HCT116 (cell line): ENCODE data around the gene PAK1.

Experiments used
- CEBPB ChIP-seq: IDR thresholded peaks from 2 replicates; pipeline ENCODE4 v1.6.1; 2012; ENCODE audit warnings: low read depth
- FOSL1 ChIP-seq: IDR thresholded peaks from 2 replicates; pipeline ENCODE4 v1.6.1; 2012; ENCODE audit warnings: low read depth
- POLR2A ChIP-seq: IDR thresholded peaks from 2 replicates; pipeline ENCODE4 v1.7.0; 2011; ENCODE audit warnings: borderline replicate concordance; ENCODE audit not compliant: insufficient read depth, insufficient read length; ENCODE audit errors: extremely low read depth
- POLR2AphosphoS5 ChIP-seq: IDR thresholded peaks from 2 replicates; pipeline ENCODE4 v1.6.1; 2011; ENCODE audit warnings: mild to moderate bottlenecking, low read depth, low read length, moderate library complexity
- REST ChIP-seq: IDR thresholded peaks from 2 replicates; pipeline ENCODE4 v1.6.1; 2012; ENCODE audit warnings: low read depth
- SP1 ChIP-seq: IDR thresholded peaks from 2 replicates; pipeline ENCODE4 v1.6.1; 2012; ENCODE audit warnings: low read depth
- TCF7L2 ChIP-seq: IDR thresholded peaks from 2 replicates; pipeline ENCODE4 v1.7.0; 2011; ENCODE audit warnings: borderline replicate concordance, inconsistent platforms; ENCODE audit not compliant: insufficient read depth, insufficient read length; ENCODE audit errors: extremely low read depth
- TF ChIP-seq, protein P1 (sequence below): IDR thresholded peaks from 2 replicates; pipeline ENCODE4 v1.6.1; 2012
- TF ChIP-seq, protein P2 (sequence below), 3 experiments: fragments of 200-600 bp in 1 of 3; sonication (generic) in 1 of 3; IDR thresholded peaks in 2 of 3; conservative IDR thresholded peaks in 1 of 3; 2 replicates each; pipeline ENCODE4 v1.5.1; 2012 to 2017; ENCODE audit warnings: low read depth in 2 of 3, low read length in 2 of 3, antibody characterized with exemption in 1 of 3, borderline replicate concordance in 1 of 3, control low read depth in 1 of 3, mild to moderate bottlenecking in 1 of 3, mixed read lengths in 1 of 3, mixed run types in 1 of 3, moderate library complexity in 1 of 3; ENCODE audit not compliant: insufficient read depth in 1 of 3

DNA sequence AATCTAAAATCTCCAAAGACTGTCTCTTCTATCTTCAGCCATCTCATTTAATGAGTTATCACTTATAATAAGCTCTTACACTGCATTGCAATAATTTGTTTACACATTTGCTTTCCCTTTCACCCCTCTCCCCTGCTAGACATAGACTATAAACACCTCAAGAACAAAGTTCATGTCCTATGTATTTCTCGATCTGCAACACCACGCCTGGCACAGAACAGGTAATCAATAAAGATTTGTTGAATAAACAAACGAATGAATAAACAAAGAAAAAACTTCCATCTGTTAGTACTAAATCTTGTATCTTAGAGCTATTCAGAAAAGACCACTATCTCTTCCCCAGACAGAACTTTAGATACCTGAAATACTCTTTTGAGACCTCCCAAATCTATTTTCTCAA lies 77.6 kb downstream of the PAK1 start:
- TF ChIP-seq REST: no peak
- no peak for TF ChIP-seq POLR2A
- no peak for TF ChIP-seq SP1
- TF ChIP-seq, protein P1, sequence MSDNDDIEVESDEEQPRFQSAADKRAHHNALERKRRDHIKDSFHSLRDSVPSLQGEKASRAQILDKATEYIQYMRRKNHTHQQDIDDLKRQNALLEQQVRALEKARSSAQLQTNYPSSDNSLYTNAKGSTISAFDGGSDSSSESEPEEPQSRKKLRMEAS: no peak
- TF ChIP-seq, protein P2, sequence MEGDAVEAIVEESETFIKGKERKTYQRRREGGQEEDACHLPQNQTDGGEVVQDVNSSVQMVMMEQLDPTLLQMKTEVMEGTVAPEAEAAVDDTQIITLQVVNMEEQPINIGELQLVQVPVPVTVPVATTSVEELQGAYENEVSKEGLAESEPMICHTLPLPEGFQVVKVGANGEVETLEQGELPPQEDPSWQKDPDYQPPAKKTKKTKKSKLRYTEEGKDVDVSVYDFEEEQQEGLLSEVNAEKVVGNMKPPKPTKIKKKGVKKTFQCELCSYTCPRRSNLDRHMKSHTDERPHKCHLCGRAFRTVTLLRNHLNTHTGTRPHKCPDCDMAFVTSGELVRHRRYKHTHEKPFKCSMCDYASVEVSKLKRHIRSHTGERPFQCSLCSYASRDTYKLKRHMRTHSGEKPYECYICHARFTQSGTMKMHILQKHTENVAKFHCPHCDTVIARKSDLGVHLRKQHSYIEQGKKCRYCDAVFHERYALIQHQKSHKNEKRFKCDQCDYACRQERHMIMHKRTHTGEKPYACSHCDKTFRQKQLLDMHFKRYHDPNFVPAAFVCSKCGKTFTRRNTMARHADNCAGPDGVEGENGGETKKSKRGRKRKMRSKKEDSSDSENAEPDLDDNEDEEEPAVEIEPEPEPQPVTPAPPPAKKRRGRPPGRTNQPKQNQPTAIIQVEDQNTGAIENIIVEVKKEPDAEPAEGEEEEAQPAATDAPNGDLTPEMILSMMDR (IDR thresholded peaks at IDR 0.05 in 2 of 3, conservative IDR thresholded peaks at IDR 0.05 in 1 of 3; ENCODE audit: borderline replicate concordance in 1 of 3, insufficient read depth in 1 of 3, low read depth in 2 of 3, low read length in 2 of 3): no peak
- no peak for TF ChIP-seq FOSL1
- TF ChIP-seq TCF7L2: no peak
- TF ChIP-seq POLR2AphosphoS5: no peak
- no peak for TF ChIP-seq CEBPB
